ENCODE measurements around the gene PGLYRP4.

PGLYRP4 gene

DNA sequence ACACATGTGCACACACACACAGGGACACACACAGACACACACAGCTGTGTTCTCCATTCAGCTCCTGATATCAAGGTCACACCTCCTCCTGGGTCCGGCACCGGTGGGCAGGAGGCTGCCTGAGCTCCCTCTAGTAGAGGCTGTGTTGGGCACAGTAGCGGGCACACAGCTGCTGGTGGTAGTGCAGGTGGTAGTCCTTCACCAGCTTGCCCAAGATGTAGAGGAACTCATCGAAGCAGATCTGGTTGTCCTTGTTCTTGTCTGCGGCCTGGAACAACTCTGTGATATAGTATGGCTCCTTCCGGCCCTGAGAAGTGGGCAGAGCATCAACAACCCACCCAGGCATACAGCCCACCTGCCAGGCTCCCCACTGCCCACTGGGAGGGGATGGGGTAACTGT lies 47.8 kb upstream of the PGLYRP4 start:
- Histone ChIP-seq H3K79me2 (ENCODE audit: insufficient read depth, low read length) (no peaks in the 10 kb centered on the region), H3K27me3 (ENCODE audit: insufficient read depth, low read length) (0 out of 2 replicates have a peak, but pooled peaks cover 2% of the 10 kb centered on the region)

DNA sequence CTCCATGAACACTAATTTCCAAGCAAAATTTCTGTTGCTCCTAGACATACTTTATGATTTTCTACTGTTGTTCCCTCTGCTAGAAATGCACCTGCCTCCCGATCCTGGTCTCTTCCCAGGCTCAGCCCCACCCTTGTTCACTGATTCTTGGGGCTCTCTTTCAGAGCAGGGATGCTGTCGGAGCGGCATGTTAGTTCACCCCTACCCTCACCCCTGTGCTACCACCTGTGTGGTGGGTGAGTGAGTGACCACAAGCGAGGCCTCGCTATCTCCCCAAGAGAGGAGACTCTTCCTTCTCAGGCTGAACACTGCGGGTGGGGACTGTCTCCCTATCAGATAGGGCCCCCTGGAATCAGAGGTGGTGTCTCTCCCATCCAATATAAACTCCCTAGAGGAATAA lies 47.1 kb upstream of the PGLYRP4 start:
- Histone ChIP-seq H3K27ac (ENCODE audit: low read depth, low read length, poor library complexity, severe bottlenecking) (no peak overlapping the region), H3K4me1 (ENCODE audit: insufficient read depth, low read length, severe bottlenecking) (no peaks in the 10 kb centered on the region), H3K79me2 (ENCODE audit: insufficient read depth, low read length) (no peaks in the 10 kb centered on the region), H3K27me3 (ENCODE audit: insufficient read depth, low read length) (no peaks in the 10 kb centered on the region), H2AFZ (ENCODE audit: low read length) (no peak overlapping the region), H3K9ac (ENCODE audit: low read length) (no peak overlapping the region), H3K9me3 (ENCODE audit: low read length) (no peaks in the 10 kb centered on the region), H4K20me1 (ENCODE audit: insufficient read depth, low read length) (no peaks in the 10 kb centered on the region), H3F3A (ENCODE audit: insufficient read depth, low read length) (no peaks in the 10 kb centered on the region), H3K4me3 (ENCODE audit: low read depth, low read length, poor library complexity, severe bottlenecking) (no peak overlapping the region), H3K4me2 (ENCODE audit: low read length) (no peak overlapping the region), H3K36me3 (ENCODE audit: insufficient read depth, low read length) (no peaks in the 10 kb centered on the region), H3K9me2 (ENCODE audit: low read depth, low read length) (no peaks in the 10 kb centered on the region)
- TF ChIP-seq, protein P1, sequence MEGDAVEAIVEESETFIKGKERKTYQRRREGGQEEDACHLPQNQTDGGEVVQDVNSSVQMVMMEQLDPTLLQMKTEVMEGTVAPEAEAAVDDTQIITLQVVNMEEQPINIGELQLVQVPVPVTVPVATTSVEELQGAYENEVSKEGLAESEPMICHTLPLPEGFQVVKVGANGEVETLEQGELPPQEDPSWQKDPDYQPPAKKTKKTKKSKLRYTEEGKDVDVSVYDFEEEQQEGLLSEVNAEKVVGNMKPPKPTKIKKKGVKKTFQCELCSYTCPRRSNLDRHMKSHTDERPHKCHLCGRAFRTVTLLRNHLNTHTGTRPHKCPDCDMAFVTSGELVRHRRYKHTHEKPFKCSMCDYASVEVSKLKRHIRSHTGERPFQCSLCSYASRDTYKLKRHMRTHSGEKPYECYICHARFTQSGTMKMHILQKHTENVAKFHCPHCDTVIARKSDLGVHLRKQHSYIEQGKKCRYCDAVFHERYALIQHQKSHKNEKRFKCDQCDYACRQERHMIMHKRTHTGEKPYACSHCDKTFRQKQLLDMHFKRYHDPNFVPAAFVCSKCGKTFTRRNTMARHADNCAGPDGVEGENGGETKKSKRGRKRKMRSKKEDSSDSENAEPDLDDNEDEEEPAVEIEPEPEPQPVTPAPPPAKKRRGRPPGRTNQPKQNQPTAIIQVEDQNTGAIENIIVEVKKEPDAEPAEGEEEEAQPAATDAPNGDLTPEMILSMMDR (IDR thresholded peaks at IDR 0.05; ENCODE audit: low read length): no peak
- TF ChIP-seq EZH2 (IDR thresholded peaks at IDR 0.05; ENCODE audit: borderline replicate concordance, low read length): no peak

More for the DNA sequence above, 47.8 kb upstream of the PGLYRP4 start:
- Histone ChIP-seq H3K27ac (ENCODE audit: low read depth, low read length, poor library complexity, severe bottlenecking) (no peak overlapping the region), H3K9me2 (ENCODE audit: low read depth, low read length) (no peaks in the 10 kb centered on the region), H3K9ac (ENCODE audit: low read length) (no peak overlapping the region), H3K4me3 (ENCODE audit: low read depth, low read length, poor library complexity, severe bottlenecking) (no peak overlapping the region), H3F3A (ENCODE audit: insufficient read depth, low read length) (no peaks in the 10 kb centered on the region), H3K4me2 (ENCODE audit: low read length) (no peak overlapping the region), H2AFZ (ENCODE audit: low read length) (no peak overlapping the region), H3K9me3 (ENCODE audit: low read length) (no peaks in the 10 kb centered on the region), H4K20me1 (ENCODE audit: insufficient read depth, low read length) (no peaks in the 10 kb centered on the region), H3K36me3 (ENCODE audit: insufficient read depth, low read length) (no peaks in the 10 kb centered on the region), H3K4me1 (ENCODE audit: insufficient read depth, low read length, severe bottlenecking) (no peaks in the 10 kb centered on the region)
- no peak for TF ChIP-seq EZH2 (IDR thresholded peaks at IDR 0.05; ENCODE audit: borderline replicate concordance, low read length)
- TF ChIP-seq, protein P1 (IDR thresholded peaks at IDR 0.05; ENCODE audit: low read length): no peak

DNA sequence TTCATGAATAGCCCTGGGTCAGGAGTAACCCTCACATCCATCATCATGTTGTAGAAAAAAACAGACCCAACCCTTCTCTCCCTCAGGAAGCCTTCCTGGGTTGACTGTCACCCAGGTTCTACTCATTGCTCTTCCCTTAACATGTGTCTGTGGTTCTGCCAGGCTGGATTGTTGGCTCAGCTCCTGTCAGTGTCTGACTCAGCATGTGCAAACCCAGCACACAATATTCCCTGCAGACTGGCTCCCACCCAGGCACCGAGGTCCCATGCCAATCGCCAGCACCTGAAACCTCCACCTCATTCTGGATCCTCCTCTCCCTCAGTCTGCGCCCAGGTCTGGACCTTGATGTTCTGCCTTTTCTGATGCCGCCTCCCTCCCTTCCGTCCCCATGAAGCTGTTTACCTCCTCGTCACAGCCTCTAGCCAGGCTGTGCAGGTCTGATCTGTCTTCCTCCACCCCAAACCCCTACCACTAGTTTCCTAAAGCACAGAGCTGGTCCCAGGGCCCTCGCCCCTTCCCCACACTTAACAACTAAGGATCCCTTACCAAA lies 46.6 kb upstream of the PGLYRP4 start:
- Histone ChIP-seq H3K4me2 (ENCODE audit: low read length) (no peak overlapping the region), H3K9me3 (ENCODE audit: low read length) (no peaks in the 10 kb centered on the region), H3K79me2 (ENCODE audit: insufficient read depth, low read length) (no peaks in the 10 kb centered on the region), H3K27ac (ENCODE audit: low read depth, low read length, poor library complexity, severe bottlenecking) (no peak overlapping the region), H4K20me1 (ENCODE audit: insufficient read depth, low read length) (no peaks in the 10 kb centered on the region), H3K4me3 (ENCODE audit: low read depth, low read length, poor library complexity, severe bottlenecking) (no peak overlapping the region), H3K4me1 (ENCODE audit: insufficient read depth, low read length, severe bottlenecking) (no peaks in the 10 kb centered on the region), H2AFZ (ENCODE audit: low read length) (no peak overlapping the region), H3K36me3 (ENCODE audit: insufficient read depth, low read length) (no peaks in the 10 kb centered on the region), H3K9me2 (ENCODE audit: low read depth, low read length) (no peaks in the 10 kb centered on the region), H3K27me3 (ENCODE audit: insufficient read depth, low read length) (no peaks in the 10 kb centered on the region), H3F3A (ENCODE audit: insufficient read depth, low read length) (no peaks in the 10 kb centered on the region), H3K9ac (ENCODE audit: low read length) (no peak overlapping the region)
- TF ChIP-seq, protein P1 (IDR thresholded peaks at IDR 0.05; ENCODE audit: low read length): no peak
- no peak for TF ChIP-seq EZH2 (IDR thresholded peaks at IDR 0.05; ENCODE audit: borderline replicate concordance, low read length)

Data from OCI-LY1 (cell line).